HepG2 (cell line): ENCODE measurements around the gene GPR149.

ENCODE experiments used
- ATF6 ChIP-seq: sonication (generic); formaldehyde crosslinking; conservative IDR thresholded peaks from 2 replicates; pipeline ENCODE4 v1.4.0; 2020; ENCODE audit warnings: missing genetic modification reagents
- DBP ChIP-seq: sonication (generic); formaldehyde crosslinking; IDR thresholded peaks from 2 replicates; pipeline ENCODE4 v1.4.0; 2020; ENCODE audit warnings: missing genetic modification reagents; ENCODE audit errors: not compliant biosample characterization
- EP300 ChIP-seq, 3 experiments: sonication (generic) in 1 of 3; formaldehyde crosslinking in 1 of 3; IDR thresholded peaks; 2 replicates each; pipeline versions ENCODE4 v1.5.1 to v1.6.1; 2011 to 2020; ENCODE audit warnings: low read depth in 2 of 3, low read length in 2 of 3, borderline replicate concordance in 1 of 3, improper control_type of control experiment in 1 of 3, mild to moderate bottlenecking in 1 of 3, missing genetic modification reagents in 1 of 3, moderate library complexity in 1 of 3
- HMG20A ChIP-seq: IDR thresholded peaks from 2 replicates; pipeline ENCODE4 v1.6.1; 2016; ENCODE audit warnings: borderline replicate concordance
- JUNB ChIP-seq: sonication (generic); formaldehyde crosslinking; IDR thresholded peaks from 2 replicates; pipeline ENCODE4 v1.8.0; 2022; ENCODE audit warnings: missing genetic modification reagents, mild to moderate bottlenecking, borderline replicate concordance
- MIXL1 ChIP-seq: IDR thresholded peaks from 2 replicates; pipeline ENCODE4 v1.6.1; 2016
- RXRA ChIP-seq: sonication (generic); formaldehyde crosslinking; IDR thresholded peaks from 2 replicates; pipeline ENCODE4 v1.5.1; 2020; ENCODE audit warnings: missing genetic modification reagents
- ZBTB33 ChIP-seq: sonication (generic); formaldehyde crosslinking; IDR thresholded peaks from 2 replicates; pipeline ENCODE4 v1.4.0; 2020; ENCODE audit warnings: missing genetic modification reagents

GRCh38 chr3:154316974-154317767, 112.8 kb downstream of the GPR149 start:
- TF ChIP-seq HMG20A (CRISPR knock-in tag) (no peak), ZBTB33 (CRISPR knock-in tag) (no peak), JUNB (no peak), RXRA (CRISPR knock-in tag) (no peak), MIXL1 (CRISPR knock-in tag) (no peak), EP300 (IDR thresholded peaks at IDR 0.05; ENCODE audit: low read depth in 2 of 2, low read length in 2 of 2) (no peak), EP300 (CRISPR knock-in tag; IDR thresholded peaks at IDR 0.05; ENCODE audit: borderline replicate concordance) (no peak), ATF6 (CRISPR knock-in tag) (no peak), DBP (CRISPR knock-in tag) (no peak)
